Esophagus muscularis mucosa (tissue), 4 donors: Measurements from ENCODE around the gene TMEM131L. TPM values are rescaled to one million over a fixed set of nuclear protein-coding genes. Genes with fewer than 3 reads are reported as not detected.
A peak's percentile ranks its signal among the peaks of the same experiment; 100 is the strongest.

Experiments
- DNase-seq: peaks from one replicate; pipeline ENCODE4 v3.0.0-alpha.2; 2017; ENCODE audit errors: extremely low spot score
- H3K27ac ChIP-seq, 4 donors: fragments of 200-600 bp; sonication (generic); replicated peaks in 1 of 4; 1 replicate in 3 of 4; 2 replicates in 1 of 4; pipeline ENCODE4 v1.5.1; 2016 to 2019; ENCODE audit warnings: mild to moderate bottlenecking in 1 of 4
- H3K27me3 ChIP-seq, 4 donors: fragments of 200-600 bp; sonication (generic); one replicate each; pipeline versions ENCODE4 v1.5.1 to v1.6.0; 2016 to 2019
- H3K36me3 ChIP-seq, 4 donors: fragments of 200-600 bp; sonication (generic); one replicate each; pipeline ENCODE4 v1.5.1; 2016 to 2019
- H3K4me1 ChIP-seq, 4 donors: fragments of 200-600 bp; sonication (generic); one replicate each; pipeline ENCODE4 v1.5.1; 2016 to 2019
- H3K4me3 ChIP-seq, 4 donors: fragments of 200-600 bp; sonication (generic); 1 replicate in 2 of 4; 2 replicates in 2 of 4; pipeline ENCODE4 v1.5.1; 2016 to 2019; ENCODE audit warnings: mild to moderate bottlenecking in 4 of 4, moderate library complexity in 1 of 4
- H3K9me3 ChIP-seq, 4 donors: fragments of 200-600 bp; sonication (generic); 1 replicate in 3 of 4; 2 replicates in 1 of 4; pipeline ENCODE4 v1.5.1; 2016 to 2019
- EP300 ChIP-seq: sonication (generic); formaldehyde crosslinking; IDR thresholded peaks from one replicate; pipeline ENCODE4 v1.6.1; 2017; ENCODE audit warnings: antibody characterized with exemption
- POLR2A ChIP-seq: fragments of 450-650 bp; IDR thresholded peaks from one replicate; pipeline ENCODE4 v1.6.1; 2017; ENCODE audit warnings: antibody characterized with exemption, moderate library complexity, mild to moderate bottlenecking, low read depth
- POLR2AphosphoS5 ChIP-seq, 2 donors: sonication (generic); formaldehyde crosslinking; IDR thresholded peaks; one replicate each; pipeline ENCODE4 v1.6.1; 2017; ENCODE audit warnings: antibody characterized with exemption in 2 of 2
- WGBS: methylation state at CpG from one replicate; pipeline ENCODE4 v1.1.5; 2018; 5-methylcytosine and 5-hydroxymethylcytosine counted together
- intact Hi-C: fragments of 100-400 bp; cut with DNase I; formaldehyde crosslinking; loops from one replicate; pipeline ENCODE4 v1.15.1; 2023
- total RNA-seq, 4 donors: library from RNA; depleted of rRNA; stranded (reverse); fragments of >200 nt; gene quantifications; one replicate each; pipeline versions ENCODE4 v1.1.0 to v1.2.1, GENCODE V29; 2016
- TF ChIP-seq, protein P1 (sequence below), 3 experiments: fragments of 200-600 bp in 2 of 3; fragments of 450-650 bp in 1 of 3; sonication (generic) in 2 of 3; IDR thresholded peaks; one replicate each; pipeline ENCODE4 v1.5.1; 2017 to 2019; ENCODE audit warnings: antibody characterized with exemption in 3 of 3, mild to moderate bottlenecking in 2 of 3, moderate library complexity in 1 of 3

The TMEM131L gene
- total RNA-seq, 4 donors from 2014 or later = 10.3 to 16.3 (median 12.1) TPM

DNA sequence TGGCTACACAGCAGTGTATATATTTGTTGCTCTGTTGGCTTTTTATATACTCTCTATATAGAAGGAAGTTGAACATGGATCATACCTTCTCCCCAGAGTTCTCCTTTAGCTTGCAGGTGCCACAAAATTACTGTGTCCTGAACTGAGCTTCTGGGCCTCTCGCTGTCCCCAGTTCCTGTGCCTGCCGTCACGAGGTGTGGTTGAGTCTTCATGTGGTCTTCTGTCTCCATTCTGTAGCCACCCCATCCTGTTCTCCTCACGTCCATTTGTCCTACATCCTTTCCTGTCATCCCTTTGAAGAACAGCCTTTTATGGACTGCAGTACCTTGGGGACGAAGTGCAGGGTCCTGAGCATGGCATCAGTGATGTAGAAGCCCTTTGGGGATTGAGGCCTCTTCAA is 14.5 kb downstream of the TMEM131L start:
- DNase-seq = no peak
- peaks cover 0 to 13% (median 0%) of the 10 kb centered on the region in 4 donors for H3K36me3 ChIP-seq
- 92% methylated on average over 5 of the region's 5 CpGs for WGBS
- intact Hi-C loops = no loop called here
- peak overlapping the region in 1 of 4 donors; percentile 4 for H3K27ac ChIP-seq
- H3K27me3 ChIP-seq = no peaks in the 10 kb centered on the region
- no peak overlapping the region for H3K4me3 ChIP-seq
- H3K9me3 ChIP-seq = no peaks in the 10 kb centered on the region
- TF ChIP-seq, protein P1, sequence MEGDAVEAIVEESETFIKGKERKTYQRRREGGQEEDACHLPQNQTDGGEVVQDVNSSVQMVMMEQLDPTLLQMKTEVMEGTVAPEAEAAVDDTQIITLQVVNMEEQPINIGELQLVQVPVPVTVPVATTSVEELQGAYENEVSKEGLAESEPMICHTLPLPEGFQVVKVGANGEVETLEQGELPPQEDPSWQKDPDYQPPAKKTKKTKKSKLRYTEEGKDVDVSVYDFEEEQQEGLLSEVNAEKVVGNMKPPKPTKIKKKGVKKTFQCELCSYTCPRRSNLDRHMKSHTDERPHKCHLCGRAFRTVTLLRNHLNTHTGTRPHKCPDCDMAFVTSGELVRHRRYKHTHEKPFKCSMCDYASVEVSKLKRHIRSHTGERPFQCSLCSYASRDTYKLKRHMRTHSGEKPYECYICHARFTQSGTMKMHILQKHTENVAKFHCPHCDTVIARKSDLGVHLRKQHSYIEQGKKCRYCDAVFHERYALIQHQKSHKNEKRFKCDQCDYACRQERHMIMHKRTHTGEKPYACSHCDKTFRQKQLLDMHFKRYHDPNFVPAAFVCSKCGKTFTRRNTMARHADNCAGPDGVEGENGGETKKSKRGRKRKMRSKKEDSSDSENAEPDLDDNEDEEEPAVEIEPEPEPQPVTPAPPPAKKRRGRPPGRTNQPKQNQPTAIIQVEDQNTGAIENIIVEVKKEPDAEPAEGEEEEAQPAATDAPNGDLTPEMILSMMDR (IDR thresholded peaks at IDR 0.05) = no peak
- TF ChIP-seq EP300 (no peak), POLR2A (no peak), POLR2AphosphoS5 (IDR thresholded peaks at IDR 0.05) (no peak)
- H3K4me1 ChIP-seq = peaks cover 19 to 63% (median 47%) of the 10 kb centered on the region in 4 donors

DNA sequence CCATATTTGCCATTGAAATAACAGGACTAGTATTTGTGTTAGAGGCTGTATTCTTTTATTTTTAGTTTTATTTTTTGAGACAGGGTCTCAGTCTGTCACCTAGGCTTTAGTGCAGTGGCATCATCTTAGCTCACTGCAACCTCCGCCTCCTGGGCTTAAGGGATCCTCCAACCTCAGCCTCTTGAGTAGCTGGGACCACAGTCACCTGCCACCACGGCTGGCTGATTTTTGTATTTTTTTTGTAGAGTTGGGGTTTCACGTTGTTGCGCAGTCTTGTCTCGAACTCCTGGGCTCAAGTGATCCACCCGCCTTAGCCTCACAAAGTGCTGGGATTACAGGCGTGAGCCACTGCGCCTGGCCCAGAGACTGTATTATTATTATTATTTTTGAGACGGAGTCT is 15.3 kb downstream of the TMEM131L start:
- no peaks in the 10 kb centered on the region for H3K27me3 ChIP-seq
- WGBS = 97% methylated on average over 9 of the region's 9 CpGs
- peak overlapping the region in 1 of 4 donors; percentile 6 for H3K27ac ChIP-seq
- no peaks in the 10 kb centered on the region for H3K9me3 ChIP-seq
- H3K4me1 ChIP-seq = peaks cover 27 to 71% (median 54%) of the 10 kb centered on the region in 4 donors
- no peak for TF ChIP-seq EP300
- TF ChIP-seq, protein P1 (IDR thresholded peaks at IDR 0.05) = no peak
- no peak for TF ChIP-seq POLR2A
- TF ChIP-seq POLR2AphosphoS5 (IDR thresholded peaks at IDR 0.05) = no peak
- peaks cover 0 to 11% (median 0%) of the 10 kb centered on the region in 4 donors for H3K36me3 ChIP-seq
- no peak for DNase-seq
- H3K4me3 ChIP-seq = no peak overlapping the region
- intact Hi-C loops = no loop called here

DNA sequence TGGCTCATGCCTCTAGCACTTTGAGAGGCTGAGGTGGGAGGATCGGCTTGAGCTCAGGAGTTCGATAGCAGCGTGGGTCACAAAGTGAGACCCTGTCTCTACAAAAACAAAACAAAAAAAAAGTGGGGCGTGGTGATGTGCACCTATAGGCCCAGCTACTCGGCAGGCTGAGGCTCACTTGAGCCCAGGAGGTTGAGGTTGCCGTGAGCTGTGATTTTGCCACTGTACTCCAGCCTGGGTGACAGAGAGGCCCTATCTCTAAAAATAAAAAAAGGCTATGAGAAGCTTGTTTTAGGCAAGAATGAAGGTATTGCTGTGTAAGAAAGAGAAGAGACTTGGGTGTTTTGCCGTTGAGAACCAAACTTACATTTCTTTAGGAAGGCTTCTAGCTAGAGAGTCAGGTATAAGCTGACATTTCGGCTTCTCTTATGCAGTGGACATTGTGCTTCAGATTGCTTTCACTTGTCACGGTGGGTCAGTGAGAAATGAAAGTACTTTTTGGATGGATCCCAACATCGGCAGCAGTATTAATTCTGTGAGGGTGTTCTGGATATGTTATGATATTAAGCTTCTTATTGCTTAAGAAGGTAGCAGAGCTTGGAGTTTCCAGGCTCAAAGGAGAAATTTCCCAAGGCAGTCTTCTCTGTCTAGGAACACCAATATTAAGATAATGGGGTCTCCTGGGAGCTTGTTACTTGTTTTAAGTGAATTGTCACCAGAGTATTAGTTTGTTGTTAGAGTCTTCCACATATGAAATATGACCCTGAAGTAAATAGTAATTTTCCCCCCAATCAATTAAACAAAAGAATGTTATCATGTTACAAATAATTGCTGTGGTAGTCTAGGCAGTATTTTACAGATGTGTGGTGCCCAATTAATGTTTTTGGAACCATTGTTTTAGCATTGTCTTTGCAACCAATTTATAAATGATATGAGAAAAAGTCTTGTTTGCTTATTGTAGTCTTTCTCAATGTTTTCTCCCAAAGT is 17.6 kb downstream of the TMEM131L start:
- 53% methylated on average over 10 of the region's 10 CpGs for WGBS
- intact Hi-C loops = no loop called here

DNA sequence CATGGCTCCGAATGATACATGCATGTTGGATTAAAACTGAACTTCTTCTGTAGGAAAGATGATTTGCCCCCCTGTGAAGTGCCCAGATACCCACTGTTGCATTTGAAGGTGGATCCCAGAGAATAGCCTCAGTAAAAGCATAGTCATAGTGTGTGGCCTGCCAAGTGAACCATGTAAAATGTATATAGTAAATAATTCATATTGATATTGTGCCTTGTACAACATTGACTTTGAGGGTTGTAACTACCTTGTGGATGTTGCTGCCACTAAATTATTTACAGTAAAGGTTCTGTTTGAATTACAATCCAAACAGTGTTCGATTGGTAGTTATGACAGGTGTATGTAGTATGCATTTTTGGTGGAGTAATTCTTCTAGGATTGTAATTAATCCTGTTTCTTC is 19.2 kb downstream of the TMEM131L start:
- H3K36me3 ChIP-seq = peaks cover 0 to 6% (median 0%) of the 10 kb centered on the region in 4 donors
- no peaks in the 10 kb centered on the region for H3K27me3 ChIP-seq
- TF ChIP-seq EP300 = no peak
- TF ChIP-seq POLR2AphosphoS5 (IDR thresholded peaks at IDR 0.05) = no peak
- TF ChIP-seq POLR2A = no peak
- TF ChIP-seq, protein P1 (IDR thresholded peaks at IDR 0.05) = no peak
- intact Hi-C loops = no loop called here
- peaks cover 51 to 72% (median 68%) of the 10 kb centered on the region in 4 donors for H3K4me1 ChIP-seq
- WGBS = 89% methylated on average over 2 of the region's 2 CpGs
- peak overlapping the region; percentile 68 to 80 (median 74) for H3K27ac ChIP-seq
- H3K9me3 ChIP-seq = no peaks in the 10 kb centered on the region
- H3K4me3 ChIP-seq = no peak overlapping the region
- DNase-seq = no peak

More for the DNA sequence above, 17.6 kb downstream of the TMEM131L start:
- H3K36me3 ChIP-seq = peaks cover 0 to 11% (median 0%) of the 10 kb centered on the region in 4 donors
- H3K4me3 ChIP-seq = peak overlapping the region; percentile 6 to 37 (median 30)
- H3K27ac ChIP-seq = peak overlapping the region; percentile 67 to 81 (median 73)
- peaks cover 46 to 76% (median 63%) of the 10 kb centered on the region in 4 donors for H3K4me1 ChIP-seq
- TF ChIP-seq POLR2A = no peak
- no peak for DNase-seq
- no peaks in the 10 kb centered on the region for H3K27me3 ChIP-seq
- H3K9me3 ChIP-seq = no peaks in the 10 kb centered on the region

DNA sequence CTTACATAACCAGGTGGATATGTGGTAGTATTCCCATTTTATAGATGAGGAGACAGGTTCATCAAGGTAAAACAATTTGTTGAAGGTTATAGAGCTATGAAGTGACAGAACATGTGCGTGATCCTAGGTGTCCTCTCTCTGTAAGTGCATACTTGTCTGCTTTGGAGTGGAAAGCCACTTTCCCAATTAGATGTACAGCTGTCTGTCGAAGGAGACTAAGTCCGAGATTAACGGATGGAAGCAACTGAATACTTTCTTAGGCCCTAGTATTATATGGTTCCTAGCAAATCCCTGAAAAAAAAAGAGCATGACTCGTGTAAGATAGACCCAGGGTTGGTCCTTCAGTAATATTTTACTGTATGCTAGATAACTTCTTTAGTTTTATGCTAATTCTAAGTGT is 19.7 kb downstream of the TMEM131L start:
- no peaks in the 10 kb centered on the region for H3K27me3 ChIP-seq
- peaks cover 0 to 4% (median 0%) of the 10 kb centered on the region in 4 donors for H3K36me3 ChIP-seq
- peaks cover 51 to 74% (median 68%) of the 10 kb centered on the region in 4 donors for H3K4me1 ChIP-seq
- H3K4me3 ChIP-seq = no peak overlapping the region
- H3K27ac ChIP-seq = peak overlapping the region; percentile 68 to 80 (median 74)
- DNase-seq = no peak
- TF ChIP-seq POLR2AphosphoS5 (IDR thresholded peaks at IDR 0.05) (no peak), EP300 (no peak), POLR2A (no peak)
- TF ChIP-seq, protein P1 (IDR thresholded peaks at IDR 0.05) = no peak
- intact Hi-C loops = no loop called here
- WGBS = 83% methylated on average over 5 of the region's 5 CpGs
- no peaks in the 10 kb centered on the region for H3K9me3 ChIP-seq
